Ovary (tissue), 3 donors: ENCODE measurements around the gene MAPK8IP2.

ENCODE experiments used
- CTCF ChIP-seq, 3 donors: fragments of 450-650 bp in 2 of 3; fragments of 200-600 bp in 1 of 3; IDR thresholded peaks; one replicate each; pipeline versions ENCODE4 v1.5.1 to v1.8.0; 2016 to 2022; ENCODE audit warnings: antibody characterized with exemption in 3 of 3, mild to moderate bottlenecking in 1 of 3
- EP300 ChIP-seq: sonication (generic); formaldehyde crosslinking; IDR thresholded peaks from one replicate; pipeline ENCODE4 v1.6.1; 2017; ENCODE audit warnings: antibody characterized with exemption
- POLR2A ChIP-seq: fragments of 450-650 bp; IDR thresholded peaks from one replicate; pipeline ENCODE4 v1.6.1; 2017; ENCODE audit warnings: antibody characterized with exemption, mild to moderate bottlenecking, moderate library complexity
- donor health status: DM: no; HTN: no; CAD: no.

GRCh38 chr22:50609599-50609998 is 9.0 kb downstream of the MAPK8IP2 start:
- TF ChIP-seq CTCF (IDR thresholded peaks at IDR 0.05) (no peak), POLR2A (no peak), EP300 (no peak)
